ENCODE data around the gene CPSF4.

CPSF4 gene

GRCh38 chr7:99449326-99449725 lies 10.6 kb downstream of the CPSF4 start:
- no peak for DNase-seq (ENCODE audit: low spot score)

- DNase-seq (ENCODE audit: low spot score): no peak
These were observed 13.2 kb downstream of the CPSF4 start for GRCh38 chr7:99451936-99452335.

- DNase-seq (ENCODE audit: low spot score): no peak
These were observed 13.8 kb downstream of the CPSF4 start for GRCh38 chr7:99452541-99452940.

GRCh38 chr7:99453105-99453504 lies 14.4 kb downstream of the CPSF4 start:
- DNase-seq (ENCODE audit: low spot score): no peak

- no peak for DNase-seq (ENCODE audit: low spot score)
These were observed 17.1 kb downstream of the CPSF4 start for GRCh38 chr7:99455874-99456273.

GRCh38 chr7:99456288-99456687 lies 17.5 kb downstream of the CPSF4 start:
- no peak for DNase-seq (ENCODE audit: low spot score)

- DNase-seq (ENCODE audit: low spot score): no peak
These were observed 18.4 kb downstream of the CPSF4 start for GRCh38 chr7:99457050-99457649.

- DNase-seq (ENCODE audit: low spot score): no peak
These were observed 19.1 kb downstream of the CPSF4 start for GRCh38 chr7:99457650-99458493.

GRCh38 chr7:99459087-99459486 lies 20.3 kb downstream of the CPSF4 start:
- DNase-seq (ENCODE audit: low spot score): no peak

GRCh38 chr7:99460651-99461050 lies 21.9 kb downstream of the CPSF4 start:
- DNase-seq (ENCODE audit: low spot score): no peak

- DNase-seq (ENCODE audit: low spot score): no peak
These were observed 22.5 kb downstream of the CPSF4 start for GRCh38 chr7:99461221-99461620.

GRCh38 chr7:99465421-99465768 lies 26.7 kb downstream of the CPSF4 start:
- DNase-seq (ENCODE audit: low spot score): no peak

GRCh38 chr7:99468336-99468918 lies 29.7 kb downstream of the CPSF4 start:
- DNase-seq (ENCODE audit: low spot score): no peak

GRCh38 chr7:99469381-99470065 lies 30.8 kb downstream of the CPSF4 start:
- DNase-seq (ENCODE audit: low spot score): no peak

GRCh38 chr7:99472561-99473314 lies 34.0 kb downstream of the CPSF4 start, which contains the start of gene ZNF789:
Gene ZNF789 (plus strand): TSS chr7:99472890. CDS start chr7:99476457, 3,567 bp downstream.
- DNase-seq (ENCODE audit: low spot score): peak; percentile 96

GRCh38 chr7:99473315-99473596 lies 34.5 kb downstream of the CPSF4 start:
- DNase-seq (ENCODE audit: low spot score): peak; percentile 54

GRCh38 chr7:99476107-99476506 lies 37.4 kb downstream of the CPSF4 start:
- no peak for DNase-seq (ENCODE audit: low spot score)

GRCh38 chr7:99478464-99479440 lies 40.0 kb downstream of the CPSF4 start:
- DNase-seq (ENCODE audit: low spot score): peak; percentile 26

GRCh38 chr7:99485094-99485493 lies 46.4 kb downstream of the CPSF4 start:
- no peak for DNase-seq (ENCODE audit: low spot score)

GRCh38 chr7:99489235-99489634 lies 50.5 kb downstream of the CPSF4 start:
- DNase-seq (ENCODE audit: low spot score): no peak

GRCh38 chr7:99490878-99491277 lies 52.1 kb downstream of the CPSF4 start:
- DNase-seq (ENCODE audit: low spot score): no peak

All from pons (tissue), 1 donor.